ENCODE data around the gene ANKAR. TPM values are rescaled to one million over a fixed set of nuclear protein-coding genes. Genes with fewer than 3 reads are reported as not detected.

ANKAR gene
- total and polyA plus RNA-seq, 2 of the 8 experiments (the other 6 are each of a cell fraction or from before 2014, with no cell fraction given) = 0.56 to 1.7 TPM

DNA sequence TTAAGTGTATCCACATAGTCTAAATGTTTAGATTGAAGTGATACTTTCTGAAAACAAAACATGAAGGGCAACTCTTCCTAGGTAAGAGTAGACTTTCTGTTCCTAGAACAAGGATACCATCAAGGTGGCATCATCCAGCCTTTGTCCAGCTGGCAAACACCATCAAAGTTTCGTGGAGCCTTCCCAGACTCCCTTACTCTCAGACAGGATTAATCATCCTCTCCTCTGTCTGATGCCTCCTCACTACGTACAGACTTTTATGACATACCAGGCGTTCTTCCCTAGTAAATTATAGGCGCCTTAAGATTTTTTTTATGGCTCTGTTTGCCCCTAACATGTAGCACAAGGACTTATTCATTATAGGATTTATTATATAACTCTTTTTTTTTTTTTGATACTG lies 42.6 kb upstream of the ANKAR start:
- H4K5ac ChIP-seq (ENCODE audit: insufficient read length, low read depth, low read length) = no peak overlapping the region
- H3K14ac ChIP-seq (ENCODE audit: insufficient read length) = no peak overlapping the region
- no peak overlapping the region for H4K8ac ChIP-seq (ENCODE audit: extremely low read depth, insufficient read depth, low read length)
- 87% methylated on average over 4 of the region's 4 CpGs; no CpG with 5 or more reads in 1 of the 2 experiments for WGBS, 2 experiments (ENCODE audit: extremely low coverage in 1 of 2, insufficient coverage in 1 of 2, insufficient read length in 1 of 2, insufficient replicate concordance in 2 of 2, low coverage in 1 of 2, low lambda C conversion rate in 2 of 2, missing lambda C conversion rate in 1 of 2)
- H2BK20ac ChIP-seq (ENCODE audit: low read length) = no peak overlapping the region
- no peak overlapping the region for H3K27ac ChIP-seq (ENCODE audit: low read depth, low read length)
- H3K23me2 ChIP-seq (ENCODE audit: low read depth, low read length) = no peaks in the 10 kb centered on the region
- H2AK5ac ChIP-seq (ENCODE audit: low read depth, low read length) = no peak overlapping the region
- H3K79me2 ChIP-seq (ENCODE audit: control insufficient read depth in 1 of 2, insufficient read depth in 2 of 2, low read length in 2 of 2) = no peaks in the 10 kb centered on the region
- no peak overlapping the region for H4K91ac ChIP-seq (replicated peaks; ENCODE audit: insufficient read length, low read length)
- no peak overlapping the region for H3K4me3 ChIP-seq (ENCODE audit: extremely low read depth in 1 of 4, insufficient read depth in 2 of 4, low read depth in 3 of 4, low read length in 4 of 4)
- H3K79me1 ChIP-seq (ENCODE audit: low read depth, low read length) = no peaks in the 10 kb centered on the region
- DNase-seq (ENCODE audit: low read depth in 1 of 2, low spot score in 2 of 2) = no peak
- no peak overlapping the region for H3K9ac ChIP-seq (replicated peaks in 1 of 4; ENCODE audit: extremely low read depth in 1 of 4, low read depth in 3 of 4, low read length in 3 of 4)
- no peaks in the 10 kb centered on the region for H4K20me1 ChIP-seq (replicated peaks in 1 of 2; ENCODE audit: control insufficient read depth in 1 of 2, insufficient read depth in 2 of 2, low read length in 2 of 2)
- H3K9me3 ChIP-seq (ENCODE audit: insufficient read depth in 2 of 2, low read depth in 1 of 2, low read length in 1 of 2) = no peaks in the 10 kb centered on the region
- no peak overlapping the region for H3K18ac ChIP-seq (ENCODE audit: extremely low read depth, low read length)
- FAIRE-seq = no peak
- H2BK12ac ChIP-seq (ENCODE audit: low read depth, low read length) = no peak overlapping the region
- no peaks in the 10 kb centered on the region for H3K27me3 ChIP-seq (replicated peaks in 1 of 4; ENCODE audit: control insufficient read depth in 3 of 4, extremely low read depth in 1 of 4, insufficient read depth in 3 of 4, low read length in 3 of 4)
- H3K56ac ChIP-seq (replicated peaks; ENCODE audit: insufficient read length, low read depth, low read length) = no peak overlapping the region
- TF ChIP-seq BACH1 (IDR thresholded peaks at IDR 0.05; ENCODE audit: low read length) = no peak
- no peak for TF ChIP-seq BCL11A (IDR thresholded peaks at IDR 0.05; ENCODE audit: low read depth in 2 of 2, low read length in 2 of 2)
- no peak for TF ChIP-seq CBX8 (IDR thresholded peaks at IDR 0.05; ENCODE audit: borderline replicate concordance, low read depth, low read length)
- ChIA-PET CTCF (ENCODE audit: partially characterized antibody) (interaction anchor here (0.6 to 2.5 kb wide), 8 partner anchors 7 to 164 kb away, joined by 3 to 16 read pairs (median 4); no protein-coding TSS in a partner anchor), POLR2A (ENCODE audit: partially characterized antibody) (no interaction called here)
- no peak overlapping the region for H2BK120ac ChIP-seq (replicated peaks; ENCODE audit: low read depth, low read length)
- H3K4me2 ChIP-seq (ENCODE audit: insufficient read depth in 1 of 2, low read depth in 2 of 2, low read length in 2 of 2) = no peak overlapping the region
- H3K36me3 ChIP-seq (ENCODE audit: control insufficient read depth in 2 of 4, insufficient read depth in 4 of 4, low read length in 3 of 4) = no peaks in the 10 kb centered on the region
- no peak overlapping the region for H2BK15ac ChIP-seq (ENCODE audit: low read length)
- H2BK5ac ChIP-seq (ENCODE audit: low read depth, low read length) = no peak overlapping the region
- no peak overlapping the region for H2AFZ ChIP-seq (ENCODE audit: low read length)
- H3K4me1 ChIP-seq (replicated peaks in 1 of 4; ENCODE audit: control insufficient read depth in 3 of 4, insufficient read depth in 4 of 4, low read length in 3 of 4) = no peaks in the 10 kb centered on the region; a peak in 1 of 7 replicates
- H3K23ac ChIP-seq (ENCODE audit: insufficient read length) = no peak overlapping the region
- no peak overlapping the region for H3K4ac ChIP-seq (replicated peaks; ENCODE audit: insufficient read length, low read depth, low read length)
